ENCODE data around the gene GOPC.

The GOPC gene

DNA sequence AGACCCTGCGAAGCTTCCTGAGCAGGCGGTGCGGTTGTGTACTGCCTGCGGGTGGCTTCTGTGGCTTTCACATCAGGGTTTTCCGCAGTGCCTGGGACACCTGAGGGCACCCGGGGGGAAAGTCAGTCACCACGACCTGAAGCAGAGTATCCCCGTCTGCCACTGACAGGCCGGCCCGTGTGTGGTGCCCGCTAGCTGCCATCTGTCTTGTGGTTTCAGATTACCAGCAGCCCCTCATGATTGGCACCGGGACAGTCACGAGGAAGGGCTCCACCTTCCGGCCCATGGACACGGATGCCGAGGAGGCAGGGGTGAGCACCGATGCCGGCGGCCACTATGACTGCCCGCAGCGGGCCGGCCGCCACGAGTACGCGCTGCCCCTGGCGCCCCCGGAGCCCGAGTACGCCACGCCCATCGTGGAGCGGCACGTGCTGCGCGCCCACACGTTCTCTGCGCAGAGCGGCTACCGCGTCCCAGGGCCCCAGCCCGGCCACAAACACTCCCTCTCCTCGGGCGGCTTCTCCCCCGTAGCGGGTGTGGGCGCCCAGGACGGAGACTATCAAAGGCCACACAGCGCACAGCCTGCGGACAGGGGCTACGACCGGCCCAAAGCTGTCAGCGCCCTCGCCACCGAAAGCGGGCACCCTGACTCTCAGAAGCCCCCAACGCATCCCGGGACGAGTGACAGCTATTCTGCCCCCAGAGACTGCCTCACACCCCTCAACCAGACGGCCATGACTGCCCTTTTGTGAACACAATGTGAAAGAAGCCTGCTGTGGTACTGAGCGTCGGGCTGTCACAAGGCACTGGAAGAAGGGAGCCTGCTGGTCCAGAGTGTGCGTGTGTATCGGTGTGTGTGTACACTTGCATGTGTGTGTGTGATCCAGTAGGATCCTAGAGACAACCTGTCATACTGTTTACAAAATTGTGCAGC is 54.4 kb downstream of the GOPC start:
- H2AFZ ChIP-seq (ENCODE audit: low read depth): no peak overlapping the region
- TF ChIP-seq, protein P1, sequence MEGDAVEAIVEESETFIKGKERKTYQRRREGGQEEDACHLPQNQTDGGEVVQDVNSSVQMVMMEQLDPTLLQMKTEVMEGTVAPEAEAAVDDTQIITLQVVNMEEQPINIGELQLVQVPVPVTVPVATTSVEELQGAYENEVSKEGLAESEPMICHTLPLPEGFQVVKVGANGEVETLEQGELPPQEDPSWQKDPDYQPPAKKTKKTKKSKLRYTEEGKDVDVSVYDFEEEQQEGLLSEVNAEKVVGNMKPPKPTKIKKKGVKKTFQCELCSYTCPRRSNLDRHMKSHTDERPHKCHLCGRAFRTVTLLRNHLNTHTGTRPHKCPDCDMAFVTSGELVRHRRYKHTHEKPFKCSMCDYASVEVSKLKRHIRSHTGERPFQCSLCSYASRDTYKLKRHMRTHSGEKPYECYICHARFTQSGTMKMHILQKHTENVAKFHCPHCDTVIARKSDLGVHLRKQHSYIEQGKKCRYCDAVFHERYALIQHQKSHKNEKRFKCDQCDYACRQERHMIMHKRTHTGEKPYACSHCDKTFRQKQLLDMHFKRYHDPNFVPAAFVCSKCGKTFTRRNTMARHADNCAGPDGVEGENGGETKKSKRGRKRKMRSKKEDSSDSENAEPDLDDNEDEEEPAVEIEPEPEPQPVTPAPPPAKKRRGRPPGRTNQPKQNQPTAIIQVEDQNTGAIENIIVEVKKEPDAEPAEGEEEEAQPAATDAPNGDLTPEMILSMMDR (conservative IDR thresholded peaks at IDR 0.05; ENCODE audit: low read depth, low read length): no peak
- no peak overlapping the region for H3K4me3 ChIP-seq (IDR thresholded peaks at IDR 0.05; ENCODE audit: insufficient read depth, low read depth, low read length)
- peaks cover 55% of the 10 kb centered on the region for H3K4me1 ChIP-seq (ENCODE audit: low read depth, poor library complexity, severe bottlenecking)
- 0 out of 2 replicates have a peak, but pooled peaks cover 6% of the 10 kb centered on the region for H4K20me1 ChIP-seq (ENCODE audit: insufficient read depth)
- H3K36me3 ChIP-seq (ENCODE audit: insufficient read depth): no peaks in the 10 kb centered on the region
- no peaks in the 10 kb centered on the region for H3K79me2 ChIP-seq (ENCODE audit: insufficient read depth, low read depth)
- H3K27ac ChIP-seq: no peak overlapping the region
- peak overlapping the region; percentile 68 for H3K4me2 ChIP-seq
- H3K27me3 ChIP-seq (ENCODE audit: insufficient read depth, low read depth): peaks cover 22% of the 10 kb centered on the region; the same call in 1 of the 2 replicates
- H3K9ac ChIP-seq: no peak overlapping the region

DNA sequence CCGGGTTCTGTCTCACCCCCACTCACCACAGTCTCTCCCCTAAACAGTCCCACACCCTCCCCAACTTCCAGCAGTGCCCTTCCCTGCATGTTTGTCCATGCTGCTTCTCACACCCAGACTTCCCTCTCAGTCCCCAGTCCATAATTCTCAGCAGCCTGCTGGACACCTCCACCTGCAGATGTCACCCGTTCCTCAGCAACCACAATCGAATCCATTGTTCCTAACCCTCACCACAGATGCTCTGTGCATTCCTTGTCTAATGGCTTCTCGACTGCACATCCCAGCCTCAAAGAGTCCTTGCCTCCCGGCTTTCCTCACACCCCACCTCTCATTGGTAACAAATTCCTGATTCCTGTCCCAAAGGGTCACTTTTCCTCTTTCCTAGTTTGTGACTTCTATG is 55.6 kb downstream of the GOPC start:
- TF ChIP-seq, protein P1 (conservative IDR thresholded peaks at IDR 0.05; ENCODE audit: low read depth, low read length): no peak
- peaks cover 55% of the 10 kb centered on the region for H3K4me1 ChIP-seq (ENCODE audit: low read depth, poor library complexity, severe bottlenecking)
- no peak overlapping the region for H2AFZ ChIP-seq (ENCODE audit: low read depth)
- no peak overlapping the region; the same call in 1 of the 2 replicates for H3K4me2 ChIP-seq
- H3K4me3 ChIP-seq (IDR thresholded peaks at IDR 0.05; ENCODE audit: insufficient read depth, low read depth, low read length): no peak overlapping the region
- no peaks in the 10 kb centered on the region for H3K36me3 ChIP-seq (ENCODE audit: insufficient read depth)
- 0 out of 2 replicates have a peak, but pooled peaks cover 6% of the 10 kb centered on the region for H4K20me1 ChIP-seq (ENCODE audit: insufficient read depth)
- no peak overlapping the region for H3K9ac ChIP-seq
- no peaks in the 10 kb centered on the region for H3K79me2 ChIP-seq (ENCODE audit: insufficient read depth, low read depth)
- H3K27ac ChIP-seq: no peak overlapping the region
- H3K27me3 ChIP-seq (ENCODE audit: insufficient read depth, low read depth): peaks cover 22% of the 10 kb centered on the region

DNA sequence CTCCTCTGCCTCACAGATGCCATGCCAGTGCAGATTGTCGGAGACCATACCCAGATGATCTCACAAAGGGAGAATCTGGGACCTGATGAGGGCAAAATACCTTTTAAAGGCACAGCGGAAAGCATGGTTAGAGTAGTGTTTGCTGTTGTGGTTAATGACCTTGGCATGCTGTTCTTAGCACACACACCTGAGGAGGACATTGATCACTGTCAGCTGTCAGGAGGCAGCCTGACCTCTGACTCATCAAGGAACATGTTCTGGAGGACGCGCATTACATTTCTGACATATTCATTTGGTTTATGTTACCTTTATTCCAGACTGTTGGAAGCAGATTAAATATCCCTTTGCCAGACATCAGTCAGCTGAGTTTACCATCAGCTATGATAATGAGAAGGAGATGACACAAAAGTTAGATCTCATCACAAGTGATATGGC is 57.1 kb downstream of the GOPC start:
- Histone ChIP-seq H3K9ac (no peak overlapping the region), H2AFZ (ENCODE audit: low read depth) (no peak overlapping the region), H3K27ac (no peak overlapping the region; the same call in 1 of the 2 replicates), H3K27me3 (ENCODE audit: insufficient read depth, low read depth) (peaks cover 22% of the 10 kb centered on the region), H3K4me2 (peak overlapping the region; percentile 45), H3K4me3 (IDR thresholded peaks at IDR 0.05; ENCODE audit: insufficient read depth, low read depth, low read length) (no peak overlapping the region), H3K79me2 (ENCODE audit: insufficient read depth, low read depth) (no peaks in the 10 kb centered on the region), H3K36me3 (ENCODE audit: insufficient read depth) (no peaks in the 10 kb centered on the region), H3K4me1 (ENCODE audit: low read depth, poor library complexity, severe bottlenecking) (peaks cover 55% of the 10 kb centered on the region), H4K20me1 (ENCODE audit: insufficient read depth) (0 out of 2 replicates have a peak, but pooled peaks cover 6% of the 10 kb centered on the region)
- TF ChIP-seq, protein P1 (conservative IDR thresholded peaks at IDR 0.05; ENCODE audit: low read depth, low read length): no peak

DNA sequence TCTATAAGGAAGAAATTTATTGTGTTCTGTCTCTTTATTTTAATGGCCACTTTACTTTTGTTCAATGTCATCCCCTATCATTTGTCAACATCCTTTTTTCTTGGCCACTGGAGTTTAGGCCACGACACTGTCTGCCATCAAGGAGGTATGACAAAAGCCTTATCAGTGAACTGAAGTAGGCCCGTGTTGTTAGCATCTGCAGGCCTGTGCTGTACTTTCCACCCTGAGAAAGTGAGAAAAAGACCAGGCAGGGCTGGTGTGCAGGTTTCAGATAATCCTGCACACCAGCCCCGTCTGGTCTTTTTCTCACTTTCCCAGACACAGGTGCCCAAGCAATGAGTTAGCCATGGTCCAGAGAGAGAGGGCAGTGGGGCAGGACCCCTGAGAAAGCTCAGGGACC is 57.6 kb downstream of the GOPC start:
- H3K27ac ChIP-seq: no peak overlapping the region; the same call in 1 of the 2 replicates

More for the DNA sequence above, 57.6 kb downstream of the GOPC start:
- TF ChIP-seq, protein P1 (conservative IDR thresholded peaks at IDR 0.05; ENCODE audit: low read depth, low read length): no peak
- H3K36me3 ChIP-seq (ENCODE audit: insufficient read depth): no peaks in the 10 kb centered on the region
- H3K79me2 ChIP-seq (ENCODE audit: insufficient read depth, low read depth): no peaks in the 10 kb centered on the region
- H3K4me1 ChIP-seq (ENCODE audit: low read depth, poor library complexity, severe bottlenecking): peaks cover 57% of the 10 kb centered on the region
- no peak overlapping the region for H3K9ac ChIP-seq
- peak overlapping the region; percentile 34; the same call in 1 of the 2 replicates for H3K4me2 ChIP-seq
- 0 out of 2 replicates have a peak, but pooled peaks cover 6% of the 10 kb centered on the region for H4K20me1 ChIP-seq (ENCODE audit: insufficient read depth)
- peaks cover 22% of the 10 kb centered on the region for H3K27me3 ChIP-seq (ENCODE audit: insufficient read depth, low read depth)
- no peak overlapping the region for H2AFZ ChIP-seq (ENCODE audit: low read depth)
- H3K4me3 ChIP-seq (IDR thresholded peaks at IDR 0.05; ENCODE audit: insufficient read depth, low read depth, low read length): no peak overlapping the region
